Karpas-422 (cell line): Measurements from ENCODE around the gene BRF1. TPM values are rescaled to one million over a fixed set of nuclear protein-coding genes. Genes with fewer than 3 reads are reported as not detected.
A peak's percentile ranks its signal among the peaks of the same experiment; 100 is the strongest.

Source experiments
- DNase-seq: peaks from one replicate; pipeline ENCODE4 v3.0.0-alpha.2; 2015
- H2AFZ ChIP-seq: fragments of 200-600 bp; sonication (generic); 2 replicates; pipeline ENCODE4 v1.6.1; 2014; ENCODE audit warnings: antibody characterized with exemption, low read length, mixed read lengths
- H3K27ac ChIP-seq: fragments of 200-600 bp; sonication (generic); 2 replicates; pipeline ENCODE4 v1.5.1; 2014; ENCODE audit warnings: mild to moderate bottlenecking, low read length, moderate library complexity
- H3K27me3 ChIP-seq: fragments of 200-600 bp; sonication (generic); 2 replicates; pipeline ENCODE4 v1.6.1; 2014; ENCODE audit warnings: low read length, mixed read lengths
- H3K36me3 ChIP-seq: fragments of 200-600 bp; sonication (generic); 2 replicates; pipeline ENCODE4 v1.6.1; 2014; ENCODE audit warnings: low read length, mixed read lengths; ENCODE audit not compliant: insufficient read depth
- H3K4me1 ChIP-seq: fragments of 200-600 bp; sonication (generic); 2 replicates; pipeline ENCODE4 v1.6.1; 2014; ENCODE audit warnings: mild to moderate bottlenecking, low read length, mixed read lengths
- H3K4me2 ChIP-seq: fragments of 200-600 bp; sonication (generic); 2 replicates; pipeline ENCODE4 v1.6.1; 2014; ENCODE audit warnings: low read length, low read depth, mild to moderate bottlenecking; ENCODE audit not compliant: poor library complexity, severe bottlenecking
- H3K4me3 ChIP-seq: fragments of 200-600 bp; sonication (generic); 2 replicates; pipeline ENCODE4 v1.5.1; 2014; ENCODE audit warnings: mild to moderate bottlenecking, antibody characterized with exemption, low read length, mixed read lengths
- H3K79me2 ChIP-seq: fragments of 200-600 bp; sonication (generic); 2 replicates; pipeline ENCODE4 v1.6.1; 2014; ENCODE audit warnings: mild to moderate bottlenecking, low read length, mixed read lengths
- H3K9ac ChIP-seq: fragments of 200-600 bp; sonication (generic); 2 replicates; pipeline ENCODE4 v1.6.0; 2014; ENCODE audit warnings: low read length
- H3K9me2 ChIP-seq: fragments of 200-600 bp; sonication (generic), shearing (Covaris generic); replicated peaks from 2 replicates; pipeline ENCODE4 v1.6.0; 2014; ENCODE audit warnings: mild to moderate bottlenecking, low read length, moderate library complexity; ENCODE audit not compliant: insufficient read depth
- H3K9me3 ChIP-seq: fragments of 300-700, 200-600 bp; sonication (generic); 2 replicates; pipeline ENCODE4 v1.6.1; 2014; ENCODE audit warnings: low read length, mixed read lengths
- H4K20me1 ChIP-seq: fragments of 200-600 bp; sonication (generic); 2 replicates; pipeline ENCODE4 v1.6.1; 2014; ENCODE audit warnings: mild to moderate bottlenecking, antibody characterized with exemption, low read length, low read depth; ENCODE audit not compliant: insufficient read depth
- total RNA-seq: library from RNA; depleted of rRNA; stranded (reverse); fragments of >200 nt; shearing (Covaris generic); gene quantifications from 2 replicates; pipeline ENCODE4 v1.2.3, GENCODE V29; 2014; ENCODE audit warnings: low replicate concordance

BRF1 gene
- total RNA-seq, 1 experiment from 2014 or later = 19.0 TPM

DNA sequence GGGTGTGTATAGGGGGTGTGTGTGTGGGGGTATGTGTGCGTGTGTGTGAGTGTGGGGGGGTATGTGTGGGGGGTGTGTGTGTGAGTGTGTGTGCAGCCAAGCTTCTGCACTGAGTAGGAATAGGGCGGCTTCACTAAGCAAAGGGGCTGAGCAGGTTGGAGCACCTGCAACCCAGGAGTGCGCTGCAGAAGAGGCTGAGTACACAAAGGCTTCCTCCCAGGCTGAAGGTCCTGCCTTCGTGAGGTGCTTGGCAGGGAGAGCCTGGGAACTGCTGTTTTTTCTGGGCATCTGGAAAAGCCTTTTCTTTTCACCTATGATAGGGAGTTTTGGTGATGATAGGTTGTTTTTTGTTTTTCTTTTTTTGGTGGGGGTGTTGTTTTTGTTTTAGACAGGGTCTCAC is 113.7 kb downstream of the BRF1 start:
- Histone ChIP-seq H3K27ac (no peak overlapping the region), H3K79me2 (no peaks in the 10 kb centered on the region), H3K36me3 (no peaks in the 10 kb centered on the region), H3K4me1 (peaks cover 5% of the 10 kb centered on the region), H3K9me2 (no peaks in the 10 kb centered on the region), H3K4me3 (no peak overlapping the region), H3K9me3 (no peaks in the 10 kb centered on the region), H3K4me2 (no peak overlapping the region), H3K27me3 (no peaks in the 10 kb centered on the region), H2AFZ (no peak overlapping the region), H3K9ac (no peak overlapping the region), H4K20me1 (peaks cover 10% of the 10 kb centered on the region)
- DNase-seq = no peak

GRCh38 chr14:105185973-105186372 is 114.8 kb downstream of the BRF1 start:
- H3K27me3 ChIP-seq = no peaks in the 10 kb centered on the region
- no peak overlapping the region for H3K4me2 ChIP-seq
- H3K79me2 ChIP-seq = no peaks in the 10 kb centered on the region
- H3K9me2 ChIP-seq = no peaks in the 10 kb centered on the region
- peaks cover under 1% of the 10 kb centered on the region for H3K4me1 ChIP-seq
- DNase-seq = no peak
- no peak overlapping the region for H3K4me3 ChIP-seq
- H3K27ac ChIP-seq = no peak overlapping the region
- no peak overlapping the region for H2AFZ ChIP-seq
- no peak overlapping the region for H3K9ac ChIP-seq
- H3K36me3 ChIP-seq = no peaks in the 10 kb centered on the region
- H4K20me1 ChIP-seq = peaks cover 12% of the 10 kb centered on the region
- no peaks in the 10 kb centered on the region for H3K9me3 ChIP-seq

GRCh38 chr14:105185001-105185400 is 115.8 kb downstream of the BRF1 start:
- H3K9me2 ChIP-seq = no peaks in the 10 kb centered on the region
- H2AFZ ChIP-seq = no peak overlapping the region
- H3K4me2 ChIP-seq = no peak overlapping the region
- H3K27me3 ChIP-seq = no peaks in the 10 kb centered on the region
- no peak overlapping the region for H3K27ac ChIP-seq
- peaks cover 12% of the 10 kb centered on the region for H4K20me1 ChIP-seq
- no peaks in the 10 kb centered on the region for H3K36me3 ChIP-seq
- no peaks in the 10 kb centered on the region for H3K9me3 ChIP-seq
- H3K79me2 ChIP-seq = no peaks in the 10 kb centered on the region
- no peak overlapping the region for H3K4me3 ChIP-seq
- H3K9ac ChIP-seq = no peak overlapping the region
- DNase-seq = no peak
- peaks cover 5% of the 10 kb centered on the region for H3K4me1 ChIP-seq

- no peak overlapping the region for H3K4me3 ChIP-seq
- H3K9me2 ChIP-seq = no peaks in the 10 kb centered on the region
- peaks cover 12% of the 10 kb centered on the region for H4K20me1 ChIP-seq
- H3K4me1 ChIP-seq = peaks cover 5% of the 10 kb centered on the region
- DNase-seq = no peak
- H3K27me3 ChIP-seq = no peaks in the 10 kb centered on the region
- no peaks in the 10 kb centered on the region for H3K9me3 ChIP-seq
- H3K79me2 ChIP-seq = no peaks in the 10 kb centered on the region
- H3K36me3 ChIP-seq = no peaks in the 10 kb centered on the region
- no peak overlapping the region for H2AFZ ChIP-seq
- no peak overlapping the region for H3K9ac ChIP-seq
- no peak overlapping the region for H3K4me2 ChIP-seq
- H3K27ac ChIP-seq = no peak overlapping the region
Observed at GRCh38 chr14:105184461-105184860, 116.3 kb downstream of the BRF1 start.

- Histone ChIP-seq H3K4me3 (no peak overlapping the region), H3K9me3 (no peaks in the 10 kb centered on the region), H4K20me1 (peaks cover 17% of the 10 kb centered on the region), H2AFZ (no peak overlapping the region), H3K27me3 (no peaks in the 10 kb centered on the region), H3K36me3 (no peaks in the 10 kb centered on the region), H3K4me1 (peaks cover 5% of the 10 kb centered on the region), H3K79me2 (no peaks in the 10 kb centered on the region), H3K9me2 (no peaks in the 10 kb centered on the region), H3K4me2 (no peak overlapping the region), H3K9ac (no peak overlapping the region), H3K27ac (no peak overlapping the region)
- no peak for DNase-seq
Observed at GRCh38 chr14:105182296-105183020, 118.3 kb downstream of the BRF1 start.

DNA sequence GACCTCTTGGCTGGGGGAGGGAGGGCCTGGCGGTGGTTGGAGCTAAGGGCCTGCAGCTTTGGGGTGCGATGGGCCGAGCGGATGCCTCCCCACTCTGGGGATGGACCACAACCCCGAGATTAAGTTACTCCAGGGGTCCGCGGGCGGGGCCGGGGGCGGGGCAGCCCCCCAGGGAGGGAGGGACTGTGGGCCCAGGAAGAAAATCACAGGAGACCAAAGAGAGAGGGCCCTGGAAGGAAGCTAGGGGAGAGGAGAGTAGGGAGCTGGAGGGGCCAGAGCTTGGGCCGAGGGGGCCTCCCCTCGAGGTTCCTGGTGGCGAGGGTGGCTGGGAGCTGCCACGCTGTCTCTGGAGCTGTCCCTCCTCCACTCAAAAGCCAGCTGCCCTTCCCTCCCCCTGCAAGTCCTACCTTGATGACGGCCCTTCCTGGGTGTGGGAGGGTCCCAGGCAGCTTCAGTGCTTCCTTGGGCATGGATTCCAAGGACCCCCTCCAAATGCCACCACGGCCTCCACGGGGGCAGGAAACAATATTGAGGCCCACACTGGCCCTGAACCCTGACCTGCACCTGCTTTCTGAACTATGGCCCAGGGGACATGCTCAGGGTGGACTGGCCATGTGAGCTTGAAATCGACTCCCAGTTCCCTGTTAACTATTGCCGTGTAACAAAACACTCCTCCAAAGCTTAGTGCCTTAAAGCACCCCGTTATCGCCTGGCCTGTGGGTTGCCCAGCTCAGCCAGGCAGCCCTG is 119.1 kb downstream of the BRF1 start:
- Histone ChIP-seq H3K36me3 (no peaks in the 10 kb centered on the region), H3K4me1 (peaks cover 5% of the 10 kb centered on the region), H3K79me2 (no peaks in the 10 kb centered on the region), H3K9ac (no peak overlapping the region), H3K4me2 (no peak overlapping the region), H3K9me2 (no peaks in the 10 kb centered on the region), H3K9me3 (no peaks in the 10 kb centered on the region), H4K20me1 (peaks cover 17% of the 10 kb centered on the region), H3K27ac (no peak overlapping the region), H3K27me3 (no peaks in the 10 kb centered on the region), H2AFZ (no peak overlapping the region), H3K4me3 (no peak overlapping the region)
- DNase-seq = no peak

GRCh38 chr14:105180592-105181548 is 119.9 kb downstream of the BRF1 start, which contains the start of gene NUDT14:
TSS of gene NUDT14 (minus strand) at chr14:105181312. CDS start at chr14:105181209, 103 bp downstream.
- Histone ChIP-seq H3K4me2 (peak within 1 kb of the TSS; percentile 57), H3K79me2 (no peaks in the 10 kb centered on the region), H3K27ac (no peak within 1 kb of the TSS), H3K9me3 (no peaks in the 10 kb centered on the region), H3K9me2 (no peaks in the 10 kb centered on the region), H3K36me3 (no peaks in the 10 kb centered on the region), H3K4me1 (peaks cover 8% of the 10 kb centered on the region), H4K20me1 (peaks cover 17% of the 10 kb centered on the region), H2AFZ (no peak within 1 kb of the TSS), H3K4me3 (peak within 1 kb of the TSS; percentile 63; the same call in 1 of the 2 replicates), H3K9ac (peak within 1 kb of the TSS; percentile 58), H3K27me3 (no peaks in the 10 kb centered on the region)
- peak; percentile 86 for DNase-seq
